HG02973 (cell line): ENCODE data around the gene ABCF2.

ENCODE experiments used
- ATAC-seq: cut with Tn5 transposase; IDR thresholded peaks from one replicate; pipeline ENCODE4 v1.9.1; 2021; ENCODE audit warnings: moderate library complexity; ENCODE audit not compliant: unreplicated experiment

The ABCF2 gene

GRCh38 chr7:151197932-151198331, 29.1 kb downstream of the ABCF2 start:
- ATAC-seq, result no peak

GRCh38 chr7:151195616-151196450, 31.2 kb downstream of the ABCF2 start:
- no peak for ATAC-seq

- ATAC-seq, result no peak
These were observed 32.8 kb downstream of the ABCF2 start for GRCh38 chr7:151194188-151194587.

GRCh38 chr7:151193203-151193978, 33.6 kb downstream of the ABCF2 start:
- no peak for ATAC-seq

DNA sequence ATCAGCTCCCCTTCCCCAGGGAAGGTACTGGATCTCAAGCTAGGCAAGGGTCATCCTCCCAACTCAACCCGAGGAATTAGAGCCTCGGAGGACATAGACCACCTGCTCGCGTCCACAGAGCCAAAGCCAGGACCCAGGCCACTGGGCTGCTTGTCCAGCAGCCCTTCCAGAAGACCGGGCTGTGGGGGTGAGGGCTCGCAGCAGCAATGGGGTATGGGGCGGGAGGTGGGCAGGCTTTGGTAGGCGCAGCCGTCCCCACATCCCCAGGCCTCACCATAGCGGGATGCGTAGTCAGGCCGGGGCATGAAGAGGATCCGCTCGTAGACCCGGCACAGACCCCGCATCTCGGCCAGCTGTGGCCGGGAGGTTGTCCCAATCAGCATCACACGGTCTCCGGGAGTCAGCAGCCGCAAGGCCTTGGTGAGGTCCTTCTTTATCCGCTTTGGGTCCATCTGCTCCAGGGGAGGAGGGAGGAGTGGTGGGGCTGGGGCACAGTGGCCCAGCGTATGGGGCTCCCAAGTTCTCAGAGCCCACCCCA, 34.9 kb downstream of the ABCF2 start:
- ATAC-seq, result no peak

DNA sequence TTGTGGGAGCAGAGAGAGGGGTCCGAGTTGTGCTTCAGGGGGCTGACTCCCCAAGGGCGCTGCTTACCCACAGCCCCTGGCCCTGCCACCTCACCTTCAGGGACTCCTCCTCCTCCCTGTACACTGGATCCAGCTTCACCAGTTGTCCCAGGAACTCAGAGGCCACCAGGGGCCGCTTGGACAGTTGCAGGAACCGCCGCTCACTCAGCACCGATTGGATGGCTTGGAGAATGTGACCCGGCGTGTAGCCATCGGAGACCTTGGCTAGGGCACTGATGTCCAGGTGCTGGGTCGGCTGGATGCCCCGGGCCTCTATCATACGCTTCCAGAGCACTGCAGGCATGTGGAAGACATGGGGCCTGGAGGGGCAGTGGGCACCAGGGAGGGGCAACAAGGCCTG, 35.5 kb downstream of the ABCF2 start:
- no peak for ATAC-seq

DNA sequence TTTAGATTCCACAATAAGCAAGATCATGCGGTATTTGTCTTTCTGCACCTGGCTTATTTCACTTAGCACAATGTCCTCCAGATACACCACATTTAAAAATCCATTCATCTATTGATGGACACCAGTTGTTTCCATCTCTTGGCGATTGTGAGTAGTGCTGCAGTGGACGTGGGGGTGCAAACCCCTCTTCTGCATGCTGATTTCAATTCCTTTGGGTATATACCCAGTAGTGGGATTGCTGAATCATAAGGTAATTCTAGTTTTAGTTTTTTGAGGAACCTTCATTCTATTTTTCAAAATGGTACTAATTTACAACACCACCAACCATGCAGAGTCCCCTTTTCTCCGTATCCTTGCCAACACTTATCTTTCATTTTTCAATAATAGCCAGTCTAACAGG, 38.0 kb downstream of the ABCF2 start:
- ATAC-seq, result no peak

GRCh38 chr7:151188252-151188542, 38.8 kb downstream of the ABCF2 start:
- no peak for ATAC-seq

DNA sequence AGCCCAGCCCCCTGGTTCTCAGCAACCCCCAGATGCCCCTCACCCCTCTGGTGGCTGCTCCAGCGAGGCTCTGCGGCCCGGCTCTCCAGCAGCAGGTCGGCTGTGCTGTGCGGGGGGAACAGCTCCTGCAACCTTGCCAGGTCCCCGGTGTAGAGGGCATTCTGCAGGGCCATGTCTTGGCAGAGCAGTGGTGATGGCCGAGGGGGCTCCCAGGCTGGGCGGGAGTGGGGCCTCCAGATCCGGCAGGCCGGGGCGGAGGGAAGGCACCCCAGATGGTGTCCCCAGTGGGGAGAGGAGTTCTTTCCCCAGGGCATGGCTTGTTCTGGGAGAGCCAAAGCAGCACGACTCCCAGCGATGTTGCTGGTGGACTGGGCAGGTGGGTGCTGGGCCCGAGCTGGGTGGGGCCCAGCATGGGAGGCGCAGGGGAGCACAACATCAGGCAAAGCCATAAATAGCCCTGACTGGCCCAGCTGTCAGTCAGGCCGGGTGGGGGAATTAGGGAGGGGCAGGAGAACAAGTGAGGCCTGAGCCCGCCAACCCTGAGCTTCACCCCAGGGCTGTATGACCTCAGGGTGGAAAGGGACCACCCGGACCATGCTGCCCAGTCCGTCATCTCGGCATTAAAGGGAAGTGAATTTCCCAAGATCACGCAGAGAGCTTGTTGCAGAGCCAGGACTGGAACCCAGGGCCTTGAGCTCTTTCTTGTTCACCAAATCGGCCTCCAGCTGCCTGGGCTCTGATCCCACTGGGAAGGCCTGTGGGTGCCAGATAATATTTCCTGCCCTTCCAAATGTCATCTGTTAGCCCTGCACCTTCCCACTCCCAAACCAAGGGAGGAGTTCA, 39.4 kb downstream of the ABCF2 start:
- no peak for ATAC-seq

DNA sequence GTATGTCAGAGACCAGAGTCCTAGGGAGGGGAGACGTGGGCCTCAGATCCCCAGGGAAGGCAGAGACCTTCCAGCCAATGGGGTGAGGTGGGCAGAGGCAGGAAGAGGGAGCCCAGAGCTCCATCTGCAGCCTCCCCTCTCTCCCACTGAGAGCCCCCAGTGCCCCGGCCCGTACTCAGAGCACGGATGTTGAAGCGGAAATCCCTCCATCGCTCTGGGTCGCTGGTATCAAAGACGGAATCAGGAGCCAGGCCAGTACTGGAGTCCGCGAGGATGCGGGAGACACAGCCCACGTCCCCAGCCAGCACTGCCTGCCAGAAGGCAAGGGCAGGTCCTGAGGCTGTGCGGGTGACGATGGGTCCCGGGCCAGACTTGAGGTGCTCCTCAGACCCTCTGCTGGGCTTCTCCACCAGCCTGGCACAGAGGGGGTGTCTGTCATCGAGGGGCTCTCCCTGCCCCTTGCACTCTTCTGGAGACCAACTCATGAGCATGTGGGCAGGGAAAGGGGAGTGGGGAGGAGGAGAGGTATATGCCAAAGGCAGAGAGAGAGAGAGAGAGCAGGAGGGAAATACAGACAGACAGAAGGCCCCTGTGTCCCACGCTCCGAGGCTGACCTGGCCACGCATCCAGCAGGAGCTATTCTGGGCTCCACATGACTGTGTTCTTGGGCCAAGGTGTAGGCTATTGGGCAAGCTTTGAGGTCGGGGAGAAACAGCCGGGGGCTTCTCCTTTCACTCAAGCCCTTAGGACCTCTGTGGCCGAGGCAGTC, 40.2 kb downstream of the ABCF2 start, which contains the start of gene ASB10:
TSS of gene ASB10 (minus strand) at position 611 of the 769 bp plus-strand sequence. CDS start at position 491, 120 bp downstream.
- ATAC-seq, result no peak

GRCh38 chr7:151185762-151186639, 41.0 kb downstream of the ABCF2 start:
- ATAC-seq, result no peak

DNA sequence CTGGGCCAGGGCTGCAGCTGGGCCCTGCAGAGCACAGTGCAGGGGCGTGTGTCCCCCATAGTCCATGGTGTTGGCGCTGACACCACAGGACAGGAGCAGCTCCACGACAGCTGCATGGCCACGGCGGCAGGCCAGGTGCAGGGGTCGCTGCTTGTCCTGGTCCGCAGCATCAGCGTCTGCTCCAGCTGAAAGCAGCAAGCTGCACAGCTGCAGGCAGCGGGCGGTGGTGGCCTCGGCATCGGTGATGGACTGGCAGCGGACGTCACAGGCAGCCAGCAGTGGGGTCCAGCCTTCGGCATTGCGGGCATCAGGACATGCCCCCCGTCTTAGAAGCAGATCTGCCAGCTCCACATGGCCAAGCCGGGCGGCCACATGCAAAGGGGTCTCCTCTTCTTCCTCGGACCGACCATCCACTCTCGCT, 46.0 kb downstream of the ABCF2 start:
- ATAC-seq, result no peak

- no peak for ATAC-seq
These were observed 47.1 kb downstream of the ABCF2 start for GRCh38 chr7:151179946-151180345.

DNA sequence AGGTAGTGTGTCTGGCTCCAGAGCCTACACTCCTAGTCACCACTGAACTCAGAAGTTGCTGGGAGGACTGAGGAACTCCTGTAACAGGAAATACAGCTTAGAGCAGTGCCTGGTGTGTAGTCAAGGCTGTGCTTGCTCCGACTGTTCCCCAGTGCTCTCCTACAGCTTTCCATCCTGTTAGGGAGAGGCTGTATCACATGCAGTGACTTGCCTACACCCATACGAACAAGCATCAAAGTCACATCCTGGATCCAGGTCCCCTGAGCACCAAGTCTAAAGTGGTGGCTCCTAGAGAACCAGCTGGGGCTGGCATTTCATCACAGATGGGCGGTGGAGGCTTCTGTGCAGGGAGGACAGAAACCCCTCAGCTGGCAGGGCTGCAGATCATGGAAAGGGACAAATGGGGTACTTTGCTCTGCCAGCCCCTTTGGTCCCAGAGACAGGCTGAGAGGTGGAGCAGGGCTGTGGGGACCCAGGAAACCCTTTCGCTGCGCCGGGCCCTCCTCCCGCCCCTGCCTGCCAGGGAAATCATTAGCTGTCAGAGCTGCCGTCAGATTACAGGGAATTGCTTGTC, 47.6 kb downstream of the ABCF2 start:
- no peak for ATAC-seq

DNA sequence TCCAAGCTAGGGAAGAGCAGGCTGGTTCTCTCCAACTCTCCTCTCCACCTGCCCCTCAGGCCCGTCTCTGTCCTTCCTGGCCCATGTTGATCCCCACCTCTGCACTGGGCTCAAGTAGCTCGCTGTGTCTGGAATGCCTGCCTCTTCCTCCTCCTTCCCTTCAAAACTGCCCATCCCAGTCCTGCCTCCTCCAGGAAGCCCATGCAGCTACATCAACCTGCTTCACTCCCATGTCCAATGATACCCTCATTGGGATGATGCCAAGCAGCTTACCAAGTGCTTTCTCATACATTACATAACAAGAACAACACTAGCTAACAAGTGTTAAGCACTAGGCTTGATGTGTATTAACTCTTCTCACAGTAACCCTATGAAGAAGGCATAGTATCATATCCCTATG, 48.2 kb downstream of the ABCF2 start:
- no peak for ATAC-seq

DNA sequence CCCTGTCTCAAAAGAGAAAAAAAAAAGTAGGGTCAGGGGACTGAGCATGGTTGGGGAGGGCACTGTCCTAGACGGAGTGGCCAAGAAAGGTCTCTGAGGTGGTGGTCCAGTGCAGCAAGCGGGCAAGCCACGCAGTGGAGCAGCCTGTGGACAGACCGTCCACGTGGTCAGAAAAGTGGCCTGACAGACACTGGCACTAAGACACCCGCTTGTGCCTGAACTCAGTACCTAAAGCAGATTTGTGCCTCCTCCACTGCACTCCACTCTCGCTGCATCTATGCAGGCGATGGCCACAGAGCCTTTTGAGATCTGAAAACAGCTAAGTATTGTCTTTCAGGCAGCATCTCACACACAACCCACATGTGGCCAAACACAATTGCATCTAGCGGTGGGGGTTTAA, 48.8 kb downstream of the ABCF2 start:
- ATAC-seq, result no peak

DNA sequence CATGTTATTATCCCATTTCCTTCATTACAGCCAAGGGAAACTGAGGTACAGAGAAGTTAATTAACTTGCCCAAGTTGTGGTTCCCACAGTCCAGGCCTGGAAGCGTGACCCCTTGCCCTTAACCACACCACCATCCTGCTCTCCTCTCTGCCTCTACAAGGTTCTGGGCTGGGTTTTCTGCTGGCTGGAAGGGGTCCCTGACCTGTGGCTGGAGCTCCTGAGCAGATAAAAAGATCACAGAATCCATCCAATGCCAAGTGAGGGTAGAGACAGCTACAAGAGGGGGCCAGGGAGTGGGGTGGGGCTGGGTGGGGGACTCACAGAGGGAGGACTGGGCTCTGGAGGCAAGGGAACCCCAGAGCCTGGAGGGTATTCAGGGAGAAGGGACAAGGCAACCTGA, 49.7 kb downstream of the ABCF2 start:
- ATAC-seq, result no peak

DNA sequence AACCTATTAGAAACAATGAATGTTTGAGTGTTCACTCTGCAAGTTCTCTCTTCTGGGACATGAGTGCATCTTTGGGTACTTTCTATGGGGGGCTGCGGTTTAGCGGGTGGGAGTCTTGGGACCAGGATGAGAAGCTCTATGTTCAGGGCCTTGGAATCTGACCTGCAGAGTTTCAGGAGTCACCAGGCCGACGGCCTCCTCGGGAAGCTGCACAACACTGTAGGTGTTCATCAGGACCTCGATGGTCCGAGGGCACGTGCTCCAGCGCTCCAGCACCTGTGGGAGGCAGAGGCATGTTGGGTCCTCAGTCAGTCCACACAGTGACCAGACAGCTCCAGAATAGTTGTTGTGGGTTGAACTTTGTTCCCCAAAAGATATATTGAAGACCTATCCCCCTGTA, 50.6 kb downstream of the ABCF2 start:
- ATAC-seq, result no peak

DNA sequence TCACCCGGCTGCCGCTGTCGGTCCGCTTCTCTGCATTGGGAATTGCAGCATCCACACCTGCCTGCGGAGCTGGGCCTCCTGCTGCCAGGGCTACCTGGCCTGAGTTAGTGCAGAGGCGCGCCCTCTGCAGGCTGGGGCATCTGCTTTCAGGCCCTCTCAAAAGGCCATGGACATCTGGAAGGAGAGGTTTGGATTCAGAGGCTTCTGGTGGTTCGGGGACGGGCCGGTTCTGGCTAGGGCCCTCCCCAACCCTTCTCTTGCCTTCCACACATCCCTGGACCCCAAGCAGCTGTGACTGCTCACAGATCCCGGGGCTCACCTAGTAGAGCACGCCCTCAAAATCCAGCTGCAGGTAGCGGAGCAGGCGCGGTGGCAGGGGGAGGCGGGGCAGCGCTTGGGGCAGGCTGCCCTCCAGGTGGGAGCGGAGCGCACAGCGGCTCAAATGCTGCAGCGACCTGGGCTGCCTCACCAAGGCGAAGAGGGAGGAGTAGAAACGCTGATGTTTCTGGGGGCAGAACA, 51.2 kb downstream of the ABCF2 start:
- ATAC-seq, result no peak
